GM19023 (cell line): ENCODE data around the gene COL19A1.
"Not testable (repeated sequence)": the region's sequence is repeated elsewhere in the genome, so short reads cannot be mapped to it uniquely, and the experiment has no call there.

Experiments
- ATAC-seq: cut with Tn5 transposase; IDR thresholded peaks from one replicate; pipeline ENCODE4 v1.9.1; 2021; ENCODE audit warnings: mild to moderate bottlenecking, moderate library complexity; ENCODE audit not compliant: unreplicated experiment

Gene COL19A1

DNA sequence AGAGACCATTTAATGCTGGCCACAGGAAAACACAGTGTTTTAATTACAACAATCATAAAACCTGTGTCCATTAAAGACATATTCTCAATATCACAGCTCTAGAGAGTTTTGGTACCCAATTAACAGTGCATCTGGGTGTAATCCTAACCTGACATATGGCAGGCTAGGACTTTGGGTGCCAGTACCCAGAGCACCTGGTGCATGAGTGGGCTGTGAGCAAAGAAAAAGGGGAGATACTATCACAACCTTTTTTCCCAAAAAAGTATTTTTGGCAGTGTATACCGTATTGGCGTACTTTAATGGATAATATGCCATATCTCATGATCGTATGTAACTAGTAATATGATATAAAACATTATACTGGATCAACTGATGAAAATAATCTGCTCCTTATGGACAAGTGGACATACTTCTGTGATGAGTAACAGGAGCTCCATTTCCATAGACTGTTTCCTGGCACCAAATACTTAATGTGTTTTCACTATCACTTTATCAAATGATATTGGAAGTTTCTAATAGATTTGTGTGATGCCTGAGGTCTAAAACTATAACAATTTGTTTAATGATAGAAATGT, 91.7 kb downstream of the COL19A1 start:
- ATAC-seq: no peak

DNA sequence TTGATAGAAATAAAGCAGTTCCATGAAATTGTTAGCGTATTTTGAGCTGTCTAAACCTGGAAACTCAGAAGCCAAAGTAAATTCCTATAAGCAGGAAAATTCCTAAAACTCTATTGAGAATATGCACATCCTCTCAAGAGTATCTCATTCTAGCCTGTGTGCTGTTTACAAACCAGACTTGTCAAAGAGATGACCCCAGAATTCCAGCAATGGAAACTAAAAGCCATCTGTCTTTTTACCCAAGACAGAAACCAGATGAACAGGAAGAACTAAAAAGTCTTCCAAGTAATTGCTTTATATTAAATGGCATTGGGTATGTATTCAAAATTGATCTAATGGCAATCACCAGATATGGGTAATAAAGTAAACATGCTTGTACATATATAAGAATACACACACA, 92.6 kb downstream of the COL19A1 start:
- no peak for ATAC-seq

DNA sequence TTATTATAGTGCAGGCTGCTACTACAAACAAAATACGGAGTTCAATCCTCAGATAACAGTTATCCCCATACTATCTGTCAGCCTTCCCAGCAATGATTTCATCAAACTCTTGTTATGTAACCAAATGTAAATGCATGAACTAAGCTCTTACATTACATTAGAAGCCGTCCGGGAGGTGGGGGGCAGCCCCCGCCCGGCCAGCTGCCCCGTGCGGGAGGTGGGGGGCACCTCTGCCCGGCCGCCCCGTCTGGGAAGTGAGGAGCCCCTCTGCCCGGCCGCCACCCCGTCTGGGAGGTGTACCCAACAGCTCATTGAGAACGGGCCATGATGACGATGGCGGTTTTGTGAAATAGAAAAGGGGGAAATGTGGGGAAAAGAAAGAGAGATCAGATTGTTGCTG, 99.6 kb downstream of the COL19A1 start:
- ATAC-seq: not testable (repeated sequence)

DNA sequence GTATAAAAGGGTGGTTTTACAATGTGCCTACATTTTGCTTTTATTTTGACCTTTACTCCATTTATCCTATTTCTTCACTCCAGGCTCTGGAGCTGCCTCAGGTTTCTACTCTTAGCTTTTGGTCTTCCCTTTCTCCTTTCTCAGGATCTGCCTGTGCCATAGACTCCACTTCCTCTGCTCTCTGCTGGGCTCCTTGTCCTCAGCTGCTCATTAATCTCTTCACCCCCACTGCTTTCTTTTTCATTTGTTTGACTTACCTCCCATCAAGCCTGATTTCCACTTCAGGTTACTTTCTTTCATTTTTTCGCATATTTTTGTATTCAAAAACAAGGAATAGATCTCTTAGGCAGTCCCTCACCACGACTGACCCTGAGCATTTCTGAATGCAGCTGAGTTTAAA, 106.8 kb downstream of the COL19A1 start:
- ATAC-seq: no peak

DNA sequence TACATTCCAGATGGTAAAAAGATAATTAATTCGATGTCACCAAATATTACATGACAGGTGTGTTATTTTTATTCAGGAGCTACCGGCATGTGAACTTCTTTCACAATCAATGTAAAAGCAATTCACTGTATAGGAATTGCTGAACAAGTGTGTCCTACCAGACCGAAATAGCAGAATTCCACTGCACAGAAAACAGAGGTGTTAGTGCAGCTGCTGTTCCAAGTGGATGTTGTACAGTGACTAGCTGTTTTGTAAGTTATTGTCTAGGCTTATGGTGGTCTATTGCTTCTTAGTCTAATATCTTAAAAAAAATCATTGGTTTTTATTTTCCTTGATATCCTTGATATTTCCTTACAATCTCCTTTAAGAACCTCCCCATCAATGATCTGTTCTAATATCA, 107.4 kb downstream of the COL19A1 start:
- ATAC-seq: no peak

DNA sequence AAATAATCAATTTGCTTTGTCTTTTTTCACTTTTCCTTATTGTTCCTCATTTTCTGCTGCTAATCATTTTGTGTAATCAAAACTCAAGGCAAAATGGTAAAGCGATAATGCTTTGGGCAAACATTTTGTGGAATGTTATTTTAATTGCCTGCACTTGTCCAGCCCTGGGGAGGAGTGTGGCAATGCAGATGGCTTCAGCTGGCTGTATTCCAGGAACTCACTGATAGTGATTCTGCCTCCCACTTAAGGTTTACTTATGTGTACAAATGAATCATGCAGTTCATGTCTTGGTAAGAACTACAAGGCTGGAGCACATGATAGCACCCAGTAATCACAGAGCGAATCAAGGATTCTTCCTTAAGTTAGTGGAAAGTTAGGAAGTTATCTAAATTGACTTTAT, 107.8 kb downstream of the COL19A1 start:
- ATAC-seq: no peak

DNA sequence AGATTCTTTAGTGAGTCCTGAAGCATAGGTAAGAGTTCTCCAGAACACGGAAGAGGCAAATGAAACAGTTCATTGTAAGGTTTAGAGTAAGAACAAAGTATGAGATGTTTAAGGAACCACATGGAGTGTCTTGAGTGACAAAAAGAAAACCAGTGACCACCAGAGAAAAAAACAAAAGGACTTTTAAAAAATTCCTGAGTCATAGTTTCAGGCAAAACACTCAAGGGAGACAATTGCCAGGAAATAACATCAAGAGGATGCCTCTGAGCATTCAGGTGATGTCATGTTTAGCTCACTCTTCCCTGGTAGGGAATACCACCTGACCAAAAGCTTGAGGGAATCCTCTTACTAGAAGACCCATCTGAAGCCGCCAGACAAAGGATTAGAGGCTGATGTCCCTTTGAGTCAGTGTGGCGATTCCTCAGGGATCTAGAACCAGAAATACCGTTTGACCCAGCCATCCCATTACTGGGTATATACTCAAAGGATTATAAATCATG, 110.3 kb downstream of the COL19A1 start:
- no peak for ATAC-seq

DNA sequence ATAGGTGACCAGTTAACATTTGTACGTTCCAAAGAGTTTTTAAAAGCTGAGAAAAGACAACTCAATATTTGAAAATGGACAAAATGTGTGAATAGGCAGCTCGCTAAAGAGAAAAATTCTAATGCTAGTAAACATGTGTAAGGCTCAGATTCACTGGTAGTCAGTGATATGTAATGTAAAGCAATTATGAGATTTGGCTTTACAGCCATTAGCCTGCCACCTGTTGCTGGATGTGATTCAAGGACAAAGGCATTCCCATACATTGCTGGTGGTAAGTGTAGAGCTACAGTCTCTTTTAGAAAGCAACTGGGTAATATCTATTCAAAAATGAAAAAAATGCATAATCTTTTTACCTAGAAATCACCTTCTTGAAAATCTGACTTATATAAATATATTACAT, 114.3 kb downstream of the COL19A1 start:
- ATAC-seq: no peak

DNA sequence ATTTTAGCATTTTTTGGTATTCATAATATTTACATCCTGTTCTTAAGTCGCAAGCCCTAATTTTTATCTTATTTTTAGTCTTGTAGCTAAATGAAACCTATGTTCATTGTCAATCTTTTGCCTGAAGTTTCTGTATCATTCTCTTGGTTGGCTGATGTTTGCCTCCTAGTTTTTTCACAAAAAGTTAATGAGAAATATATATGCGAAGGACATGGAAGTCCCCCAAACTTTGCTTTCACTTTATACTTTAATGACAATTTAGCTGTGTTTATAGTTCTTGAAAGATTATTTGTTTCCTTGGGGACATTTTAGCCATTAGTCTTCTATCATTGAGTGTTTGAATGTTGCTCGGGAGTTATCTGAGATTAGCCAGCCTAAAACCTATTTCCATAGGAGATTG, 118.2 kb downstream of the COL19A1 start:
- ATAC-seq: no peak

DNA sequence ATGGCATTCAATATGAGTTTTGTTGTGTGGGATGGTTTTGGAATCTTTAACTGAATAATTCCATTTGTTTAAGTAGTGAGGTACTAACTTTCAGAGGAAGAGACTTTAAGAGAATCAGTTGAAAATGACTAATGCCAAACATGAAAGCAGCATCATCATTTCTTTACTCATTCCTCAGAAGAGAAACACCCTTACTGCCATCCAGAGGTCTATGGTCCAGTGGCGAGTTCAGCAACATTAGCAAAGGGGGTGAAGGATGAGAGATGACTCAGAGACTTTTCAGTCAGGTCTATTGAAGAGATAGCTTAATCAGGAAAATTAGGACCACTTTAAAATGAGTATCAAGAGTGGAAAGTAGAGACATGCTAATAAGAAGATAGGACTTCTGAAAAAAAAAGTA, 118.8 kb downstream of the COL19A1 start:
- ATAC-seq: no peak

DNA sequence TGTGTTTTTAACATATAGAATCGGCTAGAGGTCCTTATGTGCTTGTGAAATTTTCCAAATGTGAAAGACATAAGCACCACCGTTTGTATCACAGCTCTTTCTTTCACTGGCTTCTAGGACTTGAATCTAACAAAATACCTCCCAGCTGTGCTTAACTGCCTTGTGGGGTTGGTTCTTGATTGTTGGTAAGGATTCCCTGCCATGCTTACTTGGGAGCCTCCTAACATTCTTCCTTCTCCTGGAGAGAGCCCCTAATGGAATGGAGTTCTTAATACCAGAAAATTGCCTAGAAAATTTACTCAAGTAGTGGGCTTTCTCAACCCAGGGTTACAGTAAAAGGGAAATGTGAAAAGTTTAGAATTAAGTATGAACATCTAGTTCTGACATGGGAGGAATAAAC, 121.2 kb downstream of the COL19A1 start:
- ATAC-seq: no peak

DNA sequence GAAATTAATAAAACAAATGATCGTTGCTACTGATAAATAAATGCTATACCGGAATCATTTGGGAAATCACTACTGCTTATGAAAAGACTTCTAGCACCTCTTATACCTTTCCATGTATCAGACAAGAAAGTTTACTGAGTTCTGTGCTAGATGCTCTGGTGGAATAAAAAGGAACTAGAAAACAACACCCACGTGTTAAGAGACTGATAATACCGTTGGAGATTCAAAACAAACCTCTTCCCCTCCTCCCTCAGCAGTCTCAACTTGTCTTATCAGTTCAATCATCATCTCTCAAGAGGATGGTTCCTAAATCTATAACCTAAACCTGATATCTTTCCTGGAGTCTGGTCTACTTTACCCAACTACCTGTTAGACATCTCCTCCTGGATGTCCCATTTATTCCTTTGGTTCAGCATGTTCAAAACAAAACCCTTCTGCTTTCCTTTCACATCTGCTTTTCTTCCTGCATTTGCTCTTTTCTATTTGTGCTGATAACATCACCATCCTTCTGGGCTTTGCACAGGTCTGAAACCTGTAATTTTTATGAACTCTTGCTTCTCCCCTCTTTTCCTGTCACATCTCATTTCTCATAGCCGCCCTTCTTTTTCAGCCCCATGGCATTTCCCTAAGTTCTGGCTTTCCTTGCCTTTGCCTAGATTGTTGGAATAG, 122.2 kb downstream of the COL19A1 start:
- ATAC-seq: no peak

DNA sequence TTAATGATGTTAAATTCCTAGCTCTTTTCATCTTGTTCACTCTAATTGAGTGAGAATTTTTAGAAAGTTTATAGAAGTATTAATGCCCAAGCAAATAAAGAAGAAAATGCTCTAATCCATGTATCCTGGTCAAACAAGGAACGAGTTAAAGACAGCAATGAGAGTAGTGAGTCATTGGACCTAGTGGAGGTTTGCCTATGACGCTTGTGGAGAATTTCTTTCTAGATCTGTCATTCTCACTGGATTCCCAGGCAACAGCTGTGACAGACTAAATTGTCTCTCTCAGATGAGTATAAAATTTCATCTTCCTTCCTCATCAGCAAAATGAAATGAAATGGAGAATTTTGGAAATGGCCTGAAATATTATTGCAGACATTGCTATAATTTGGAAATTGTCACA, 127.9 kb downstream of the COL19A1 start:
- no peak for ATAC-seq

DNA sequence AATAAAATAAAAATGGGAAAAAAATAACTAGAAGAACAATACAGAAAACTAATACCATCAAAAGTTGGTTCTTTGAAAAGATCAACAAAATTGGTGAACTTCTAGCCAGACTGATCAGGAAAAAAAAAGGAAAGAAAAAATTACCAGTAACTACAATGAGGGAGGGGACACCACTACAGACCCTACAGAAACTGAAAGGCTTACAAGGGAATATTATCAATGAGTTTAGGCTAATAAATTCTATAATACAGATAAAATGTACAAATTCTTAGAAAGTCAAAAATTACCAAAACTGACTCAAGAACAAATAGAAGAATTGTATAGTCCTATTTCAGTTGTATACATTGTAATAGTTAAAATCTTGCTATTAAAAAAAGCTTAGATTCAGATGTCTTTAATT, 141.8 kb downstream of the COL19A1 start:
- ATAC-seq: no peak

DNA sequence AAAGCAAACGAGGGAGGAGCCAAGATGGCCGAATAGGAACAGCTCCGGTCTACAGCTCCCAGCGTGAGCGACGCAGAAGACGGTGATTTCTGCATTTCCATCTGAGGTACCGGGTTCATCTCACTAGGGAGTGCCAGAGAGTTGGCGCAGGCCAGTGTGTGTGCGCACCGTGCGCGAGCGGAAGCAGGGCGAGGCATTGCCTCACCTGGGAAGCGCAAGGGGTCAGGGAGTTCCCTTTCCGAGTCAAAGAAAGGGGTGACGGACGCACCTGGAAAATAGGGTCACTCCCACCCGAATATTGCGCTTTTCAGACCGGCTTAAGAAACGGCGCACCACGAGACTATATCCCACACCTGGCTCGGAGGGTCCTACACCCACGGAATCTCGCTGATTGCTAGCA, 144.0 kb downstream of the COL19A1 start:
- not testable (repeated sequence) for ATAC-seq

DNA sequence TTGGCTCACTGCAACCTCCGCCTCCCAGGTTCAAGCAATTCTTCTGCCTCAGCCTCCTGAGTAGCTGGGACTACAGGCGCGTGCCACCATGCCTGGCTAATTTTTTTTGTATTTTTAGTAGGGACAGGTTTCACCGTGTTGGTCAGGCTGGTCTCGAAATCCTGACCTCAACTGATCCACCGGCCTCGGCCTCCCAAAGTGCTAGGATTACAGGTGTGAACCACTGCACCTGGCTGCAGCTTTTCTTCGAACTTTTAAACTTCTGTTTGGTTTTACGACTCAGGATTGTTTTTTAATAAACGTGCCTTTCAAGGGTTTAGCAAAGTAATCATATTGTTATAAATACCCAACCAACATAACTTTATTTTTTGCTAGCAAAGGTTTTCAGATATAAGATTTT, 156.8 kb downstream of the COL19A1 start:
- ATAC-seq: not testable (repeated sequence)

DNA sequence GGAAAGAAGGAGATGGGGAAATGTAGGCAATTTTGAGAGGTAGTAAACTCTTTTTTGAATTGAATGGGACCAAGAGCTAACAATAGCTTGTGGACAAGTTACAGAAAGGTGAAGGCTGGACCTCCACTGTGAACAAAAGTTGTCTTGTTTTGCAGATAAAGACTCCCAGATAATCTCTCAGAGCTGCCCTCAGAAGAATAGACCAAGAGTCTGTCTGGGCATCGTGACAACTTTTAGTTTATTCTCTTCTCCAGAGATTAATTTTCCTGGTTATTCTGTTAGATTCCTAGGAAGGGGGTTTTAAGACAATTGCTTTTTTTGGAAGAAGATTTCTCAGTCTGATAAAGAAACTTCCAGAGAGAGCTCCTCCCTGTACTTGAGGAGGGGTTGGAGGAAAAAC, 161.9 kb downstream of the COL19A1 start:
- no peak for ATAC-seq

DNA sequence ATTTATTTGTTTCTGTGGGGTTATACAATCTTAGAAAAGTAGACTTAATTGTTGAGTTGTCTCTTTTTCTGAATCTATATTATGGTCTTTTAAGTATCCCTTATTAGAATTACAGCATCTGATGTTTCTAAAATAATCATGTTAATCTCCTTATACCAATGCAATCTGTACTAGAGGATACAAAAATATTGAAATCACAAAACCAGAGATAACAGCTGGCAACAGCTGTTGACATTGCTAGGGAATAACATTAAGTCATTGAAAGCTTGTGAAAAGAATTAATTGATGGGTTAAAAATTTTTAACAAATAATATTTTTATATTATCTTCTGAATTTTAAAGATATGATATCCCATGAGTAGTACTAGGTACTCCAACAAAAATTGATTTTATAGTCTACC, 162.6 kb downstream of the COL19A1 start:
- ATAC-seq: no peak

DNA sequence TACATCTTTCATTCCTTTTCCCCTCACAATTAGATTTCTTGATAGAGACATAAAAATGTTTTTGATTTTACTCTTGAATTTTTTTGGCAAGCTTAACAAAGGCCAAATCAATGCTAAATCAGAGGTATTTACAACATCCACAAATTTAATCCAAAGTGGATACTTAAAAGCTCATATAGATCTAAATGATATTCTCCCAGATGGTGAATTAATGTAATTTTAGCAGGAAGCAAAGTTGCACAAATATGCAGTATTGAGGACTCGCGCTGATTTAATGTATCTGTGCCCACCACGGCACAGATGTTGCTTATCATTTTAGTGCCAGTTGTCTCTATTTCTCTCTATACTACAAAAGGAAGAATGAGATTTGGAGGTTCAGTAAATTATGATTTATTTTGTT, 167.4 kb downstream of the COL19A1 start:
- no peak for ATAC-seq

DNA sequence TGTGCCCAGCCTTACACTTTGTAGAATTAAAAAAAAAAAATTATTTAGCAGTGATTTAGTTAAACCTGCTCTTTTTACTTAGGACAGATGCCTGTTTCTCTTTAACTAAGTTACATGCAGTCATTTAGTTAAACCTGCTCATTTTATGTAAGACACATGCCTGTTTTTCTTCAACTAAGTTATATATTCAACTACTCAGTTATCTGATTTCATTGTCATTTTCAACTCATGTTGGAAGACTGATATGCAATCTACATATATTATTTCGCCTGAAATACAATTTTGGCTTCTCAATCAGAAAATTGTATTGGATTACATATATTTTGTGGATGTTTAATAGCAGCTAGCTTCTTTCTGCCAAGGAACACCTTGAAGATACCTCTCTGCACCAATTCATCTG, 171.1 kb downstream of the COL19A1 start:
- ATAC-seq: no peak

DNA sequence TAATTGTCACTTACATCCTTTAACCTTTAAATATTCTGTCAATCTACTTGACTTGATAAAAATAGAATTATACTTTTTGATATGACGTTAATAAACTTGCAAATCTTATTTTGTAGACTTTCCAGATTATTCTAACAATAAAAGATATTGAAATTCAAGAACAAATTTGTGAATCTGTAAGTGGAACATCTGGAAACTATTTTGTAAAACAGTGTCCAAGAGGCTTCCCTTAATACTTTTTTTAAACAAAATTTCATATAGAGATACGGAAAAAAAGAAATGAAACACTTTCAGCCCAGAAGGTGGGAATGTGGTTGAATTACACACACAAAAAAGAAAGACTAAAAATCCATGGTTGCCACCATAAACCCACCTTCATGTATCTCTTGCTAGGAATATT, 174.4 kb downstream of the COL19A1 start:
- ATAC-seq: no peak

DNA sequence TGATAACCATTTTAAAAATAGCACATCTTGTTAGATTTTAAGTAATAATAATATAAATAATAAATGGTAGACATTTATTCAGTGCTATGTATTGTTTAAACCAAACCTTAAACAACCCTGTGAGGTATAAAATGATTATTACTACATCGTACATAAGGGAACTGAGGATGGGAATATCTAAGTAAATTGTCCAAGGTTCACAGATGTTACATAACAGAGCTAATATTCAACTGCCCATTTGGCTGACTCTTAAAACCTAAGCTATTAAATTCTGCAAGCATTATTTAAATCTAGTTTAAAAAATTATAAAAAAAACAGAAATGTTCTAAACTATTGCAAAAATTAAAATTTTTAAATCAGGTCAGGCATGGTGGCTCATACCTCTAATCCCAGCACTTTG, 175.1 kb downstream of the COL19A1 start:
- no peak for ATAC-seq

DNA sequence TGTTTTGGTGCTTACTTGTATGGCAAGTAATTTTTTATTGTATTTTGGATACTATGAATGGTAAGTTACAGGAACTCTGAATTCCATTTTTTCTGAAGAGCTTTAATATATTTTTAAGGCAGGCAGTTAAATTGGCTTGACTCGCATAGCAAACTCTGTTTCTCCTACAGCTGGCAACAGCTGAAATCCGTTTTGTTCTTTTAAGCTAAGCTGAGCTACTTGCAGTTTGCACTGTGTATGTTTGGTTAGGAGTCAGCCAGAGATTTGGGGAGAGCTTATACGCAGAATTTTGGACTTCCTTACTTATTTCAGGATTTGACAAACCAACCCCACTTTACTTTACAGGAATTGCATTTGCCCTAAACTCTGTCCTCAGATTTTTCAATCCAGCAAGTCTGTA, 179.1 kb downstream of the COL19A1 start:
- ATAC-seq: no peak
